ENCODE results near the gene TES.

TES gene

GRCh38 chr7:116251675-116252074, 41.3 kb downstream of the TES start:
- no peak for DNase-seq

- DNase-seq, result no peak
Measured at GRCh38 chr7:116252249-116252648, 41.9 kb downstream of the TES start.

GRCh38 chr7:116257156-116257555, 46.8 kb downstream of the TES start:
- DNase-seq, result no peak

- no peak for DNase-seq
Measured at GRCh38 chr7:116258734-116259133, 48.4 kb downstream of the TES start.

GRCh38 chr7:116259156-116259870, 49.0 kb downstream of the TES start:
- DNase-seq, result no peak

GRCh38 chr7:116259871-116260440, 49.6 kb downstream of the TES start:
- DNase-seq, result no peak

- DNase-seq, result no peak
Measured at GRCh38 chr7:116261904-116262303, 51.6 kb downstream of the TES start.

GRCh38 chr7:116265881-116266280, 55.5 kb downstream of the TES start:
- DNase-seq, result no peak

- no peak for DNase-seq
Measured at GRCh38 chr7:116269466-116269865, 59.1 kb downstream of the TES start.

GRCh38 chr7:116271161-116271913, 61.0 kb downstream of the TES start:
- DNase-seq, result no peak

GRCh38 chr7:116271963-116272886, 61.9 kb downstream of the TES start:
- no peak for DNase-seq

- DNase-seq, result no peak
Measured at GRCh38 chr7:116273283-116273917, 63.1 kb downstream of the TES start.

- DNase-seq, result no peak
Measured at GRCh38 chr7:116273918-116274301, 63.6 kb downstream of the TES start.

GRCh38 chr7:116277070-116277469, 66.7 kb downstream of the TES start:
- no peak for DNase-seq

GRCh38 chr7:116279217-116279616, 68.9 kb downstream of the TES start:
- no peak for DNase-seq

- DNase-seq, result no peak
Measured at GRCh38 chr7:116280803-116281202, 70.5 kb downstream of the TES start.

- no peak for DNase-seq
Measured at GRCh38 chr7:116283595-116284204, 73.4 kb downstream of the TES start.

- DNase-seq, result no peak
Measured at GRCh38 chr7:116284390-116284789, 74.1 kb downstream of the TES start.

GRCh38 chr7:116285252-116285651, 74.9 kb downstream of the TES start:
- no peak for DNase-seq

- no peak for DNase-seq
Measured at GRCh38 chr7:116290740-116291139, 80.4 kb downstream of the TES start.

- no peak for DNase-seq
Measured at GRCh38 chr7:116291937-116292336, 81.6 kb downstream of the TES start.

GRCh38 chr7:116292381-116292780, 82.0 kb downstream of the TES start:
- no peak for DNase-seq

Measured in NCI-H2029 (cell line).